Heart left ventricle (tissue), 16 donors: ENCODE measurements around the gene SMCO4. TPM values are rescaled to one million over a fixed set of nuclear protein-coding genes. Genes with fewer than 3 reads are reported as not detected.

Experiments used
- ATAC-seq, 4 donors: fragments of 200-7000 bp; cut with Tn5 transposase; one replicate each; pipeline ENCODE4 v1.9.1; 2020 to 2022; ENCODE audit warnings: moderate library complexity in 4 of 4, mild to moderate bottlenecking in 3 of 4, moderate number of reproducible peaks in 1 of 4
- DNase-seq, 5 donors: peaks; one replicate each; pipeline ENCODE4 v3.0.0-alpha.2; 2020
- H3K27ac ChIP-seq, 12 donors: fragments of 200-600 bp; sonication (generic) in 4 of 12; one replicate each; pipeline versions ENCODE4 v1.5.0 to v1.8.0; 2016 to 2022; ENCODE audit warnings: mild to moderate bottlenecking in 2 of 12
- H3K27me3 ChIP-seq, 9 donors: fragments of 200-600 bp; sonication (generic) in 2 of 9; one replicate each; pipeline versions ENCODE4 v1.5.1 to v1.8.0; 2016 to 2022; ENCODE audit warnings: mild to moderate bottlenecking in 3 of 9
- H3K36me3 ChIP-seq, 9 donors: fragments of 200-600 bp; sonication (generic) in 2 of 9; one replicate each; pipeline versions ENCODE4 v1.5.0 to v1.8.0; 2018 to 2022; ENCODE audit warnings: mild to moderate bottlenecking in 2 of 9
- H3K4me1 ChIP-seq, 12 donors: fragments of 200-600 bp; sonication (generic) in 4 of 12; one replicate each; pipeline versions ENCODE4 v1.5.0 to v1.8.0; 2016 to 2022; ENCODE audit warnings: mild to moderate bottlenecking in 3 of 12
- H3K4me3 ChIP-seq, 12 donors: fragments of 200-600 bp; sonication (generic) in 4 of 12; one replicate each; pipeline versions ENCODE4 v1.5.0 to v1.8.0; 2017 to 2022; ENCODE audit warnings: mild to moderate bottlenecking in 9 of 12, moderate library complexity in 4 of 12
- H3K9me3 ChIP-seq, 12 donors: fragments of 200-600 bp; sonication (generic) in 4 of 12; one replicate each; pipeline versions ENCODE4 v1.5.0 to v1.8.0; 2016 to 2022; ENCODE audit warnings: mild to moderate bottlenecking in 1 of 12
- POLR2A ChIP-seq, 2 donors: fragments of 450-650 bp; IDR thresholded peaks; one replicate each; pipeline ENCODE4 v1.6.1; 2017; ENCODE audit warnings: antibody characterized with exemption in 2 of 2, mild to moderate bottlenecking in 2 of 2, moderate library complexity in 2 of 2
- WGBS, 4 donors: extraction: QIAGEN DNeasy Blood & Tissue Kit in 2 of 4; methylation state at CpG; one replicate each; pipeline versions ENCODE4 v1.1.5 to v1.1.7; 2013 to 2018; 5-methylcytosine and 5-hydroxymethylcytosine counted together
- intact Hi-C, 10 donors: fragments of 100-400 bp; cut with DNase I; formaldehyde crosslinking; loops; one replicate each; pipeline versions ENCODE4 v1.11.1 to v1.14.2; 2022
- polyA plus RNA-seq, 2 donors: library from polyadenylated mRNA; stranded (reverse); fragments of 200-250 nt; gene quantifications; one replicate each; pipeline ENCODE4 v1.2.3, GENCODE V29; 2013
- total RNA-seq, 9 donors: library from RNA; depleted of rRNA in 2 of 9; stranded (reverse); fragments of >200 nt in 2 of 9; fragmentation: NEBNext Ultra II Directional in 3 of 9; extraction: Animal tissue kit (Norgen Biotek cat#: 25700) in 3 of 9; gene quantifications; one replicate each; pipeline versions ENCODE4 v1.1.0 to v1.2.4, GENCODE V29; 2016 to 2023
- TF ChIP-seq, protein P1 (sequence below), 12 donors: fragments of 200-600 bp; sonication (generic) in 4 of 12; IDR thresholded peaks; one replicate each; pipeline versions ENCODE4 v1.5.0 to v1.8.0; 2018 to 2022; ENCODE audit warnings: antibody characterized with exemption in 12 of 12, mild to moderate bottlenecking in 5 of 12
- donor health status: ischemic (EF 13 %, LVEDD 7.1; RV severe dilation, severe dysfunction).
- donor health status: healthy with polysubstance abuse.
- donor health status: DM: no; HTN: yes; CAD: no.
- donor health status: DM: no; HTN: no; CAD: no.
- donor health status: ischemic (EF 25% LVEDD 6.9; RV normal size, moderate dysfunction).
- donor health status: ischemic (EF 25% LVEDD 5.7; RV mildly dilated, moderate dysfunction).
- donor health status: healthy.
- donor health status: DM: yes; HTN: yes; CAD: no.
- donor health status: ischemic (EF 35%, LVEDD 5.7; RV mildly dilated, moderate dysfunction).
- donor health status: nonischemic (EF 11% LVEDD 7.7; RV severe dilation, severe dysfunction).
- donor health status: DM: yes; HTN: yes; CAD: no.
- donor health status: PGD.
- donor health status: ischemic (EF 29% LVEDD 5.4; RV normal size, mild dysfunction).
- donor health status: nonischemic (EF 23%, LVEDD 6.1; RV moderate dilation, normal function).

Gene SMCO4
- total and polyA plus RNA-seq, 11 donors = 28.5 to 81.4 (median 52.5) TPM

DNA sequence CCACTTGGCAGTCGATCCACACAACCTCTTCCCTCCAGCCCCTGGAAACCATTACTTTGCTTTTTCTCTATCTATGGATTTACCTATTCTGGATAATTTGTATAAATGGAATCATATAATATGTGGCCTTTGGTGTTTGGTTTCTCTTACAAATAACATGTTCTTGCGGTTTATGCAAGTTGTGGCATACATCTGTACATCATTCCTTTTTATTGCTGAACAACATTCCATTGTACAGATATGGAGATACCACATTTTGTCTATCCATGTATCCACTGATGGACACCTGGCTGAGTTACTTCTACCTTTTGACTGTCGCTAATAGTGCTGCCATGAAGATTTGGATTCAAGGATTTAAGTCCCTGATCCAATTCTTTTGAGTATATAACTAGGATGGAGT, 25.1 kb downstream of the SMCO4 start:
- Histone ChIP-seq H3K4me3 (no peak overlapping the region), H3K36me3 (no peaks in the 10 kb centered on the region), H3K4me1 (peaks cover 0 to 49% (median 13%) of the 10 kb centered on the region in 12 donors), H3K9me3 (no peaks in the 10 kb centered on the region), H3K27me3 (no peaks in the 10 kb centered on the region), H3K27ac (no peak overlapping the region)
- intact Hi-C loops = no loop called here
- TF ChIP-seq, protein P1, sequence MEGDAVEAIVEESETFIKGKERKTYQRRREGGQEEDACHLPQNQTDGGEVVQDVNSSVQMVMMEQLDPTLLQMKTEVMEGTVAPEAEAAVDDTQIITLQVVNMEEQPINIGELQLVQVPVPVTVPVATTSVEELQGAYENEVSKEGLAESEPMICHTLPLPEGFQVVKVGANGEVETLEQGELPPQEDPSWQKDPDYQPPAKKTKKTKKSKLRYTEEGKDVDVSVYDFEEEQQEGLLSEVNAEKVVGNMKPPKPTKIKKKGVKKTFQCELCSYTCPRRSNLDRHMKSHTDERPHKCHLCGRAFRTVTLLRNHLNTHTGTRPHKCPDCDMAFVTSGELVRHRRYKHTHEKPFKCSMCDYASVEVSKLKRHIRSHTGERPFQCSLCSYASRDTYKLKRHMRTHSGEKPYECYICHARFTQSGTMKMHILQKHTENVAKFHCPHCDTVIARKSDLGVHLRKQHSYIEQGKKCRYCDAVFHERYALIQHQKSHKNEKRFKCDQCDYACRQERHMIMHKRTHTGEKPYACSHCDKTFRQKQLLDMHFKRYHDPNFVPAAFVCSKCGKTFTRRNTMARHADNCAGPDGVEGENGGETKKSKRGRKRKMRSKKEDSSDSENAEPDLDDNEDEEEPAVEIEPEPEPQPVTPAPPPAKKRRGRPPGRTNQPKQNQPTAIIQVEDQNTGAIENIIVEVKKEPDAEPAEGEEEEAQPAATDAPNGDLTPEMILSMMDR (IDR thresholded peaks at IDR 0.05) = no peak
- TF ChIP-seq POLR2A (IDR thresholded peaks at IDR 0.05) = no peak
- 97 to 98% (median 98%) methylated on average over 3 of the region's 3 CpGs for WGBS, 4 donors
- ATAC-seq (no peak), DNase-seq (no peak)

DNA sequence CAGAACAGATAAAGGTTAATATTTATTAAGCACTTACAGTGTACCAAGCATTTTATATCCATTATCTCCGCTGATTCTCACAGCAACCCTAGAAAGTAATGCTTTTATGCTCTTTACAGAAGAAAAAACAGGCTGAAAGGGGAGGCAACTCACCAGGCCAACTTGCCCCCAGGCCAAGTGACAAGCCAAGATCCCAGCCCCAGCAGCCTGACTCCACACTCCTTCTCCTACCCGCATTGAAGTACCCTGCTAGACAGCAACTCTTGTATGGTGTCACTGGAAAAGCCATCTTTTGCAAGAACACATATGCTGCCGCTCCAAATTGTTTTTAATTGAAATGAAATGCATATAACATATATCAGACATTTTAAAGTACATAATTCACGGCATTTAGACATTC, 25.6 kb downstream of the SMCO4 start:
- Histone ChIP-seq H3K9me3 (no peaks in the 10 kb centered on the region), H3K36me3 (no peaks in the 10 kb centered on the region), H3K27ac (no peak overlapping the region), H3K4me3 (no peak overlapping the region), H3K4me1 (peaks cover 0 to 49% (median 13%) of the 10 kb centered on the region in 12 donors), H3K27me3 (no peaks in the 10 kb centered on the region)
- intact Hi-C loops = no loop called here
- WGBS, 4 donors = 94 to 97% (median 96%) methylated on average over 4 of the region's 4 CpGs
- ATAC-seq = no peak
- TF ChIP-seq, protein P1 (IDR thresholded peaks at IDR 0.05) = no peak
- TF ChIP-seq POLR2A (IDR thresholded peaks at IDR 0.05) = no peak
- no peak for DNase-seq

DNA sequence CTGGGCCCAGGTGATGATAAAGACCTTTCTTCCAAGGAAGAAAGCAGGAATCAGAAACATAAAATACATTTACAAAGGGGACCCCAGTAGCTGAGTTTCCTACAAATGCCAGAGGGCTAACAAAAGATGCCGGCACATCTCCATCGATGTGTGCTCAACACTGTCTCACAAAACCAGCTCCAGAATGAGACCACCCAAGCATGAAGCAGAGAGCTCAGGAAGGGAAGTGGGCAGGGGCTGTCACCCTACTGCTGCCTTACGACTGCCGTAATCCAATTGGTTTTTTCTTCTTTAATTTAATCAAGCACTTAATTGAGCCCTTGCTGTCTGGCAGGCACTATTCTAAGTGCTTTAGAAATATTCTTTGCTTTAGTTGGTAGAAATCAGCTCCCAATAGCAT, 26.1 kb downstream of the SMCO4 start:
- TF ChIP-seq, protein P1 (IDR thresholded peaks at IDR 0.05) = no peak
- TF ChIP-seq POLR2A (IDR thresholded peaks at IDR 0.05) = no peak
- ATAC-seq (no peak), DNase-seq (no peak)
- Histone ChIP-seq H3K36me3 (no peaks in the 10 kb centered on the region), H3K27ac (no peak overlapping the region), H3K4me1 (peaks cover 0 to 49% (median 13%) of the 10 kb centered on the region in 12 donors), H3K9me3 (no peaks in the 10 kb centered on the region), H3K4me3 (no peak overlapping the region), H3K27me3 (no peaks in the 10 kb centered on the region)
- 90 to 97% (median 94%) methylated on average over 4 of the region's 4 CpGs for WGBS, 4 donors
- intact Hi-C loops = no loop called here

DNA sequence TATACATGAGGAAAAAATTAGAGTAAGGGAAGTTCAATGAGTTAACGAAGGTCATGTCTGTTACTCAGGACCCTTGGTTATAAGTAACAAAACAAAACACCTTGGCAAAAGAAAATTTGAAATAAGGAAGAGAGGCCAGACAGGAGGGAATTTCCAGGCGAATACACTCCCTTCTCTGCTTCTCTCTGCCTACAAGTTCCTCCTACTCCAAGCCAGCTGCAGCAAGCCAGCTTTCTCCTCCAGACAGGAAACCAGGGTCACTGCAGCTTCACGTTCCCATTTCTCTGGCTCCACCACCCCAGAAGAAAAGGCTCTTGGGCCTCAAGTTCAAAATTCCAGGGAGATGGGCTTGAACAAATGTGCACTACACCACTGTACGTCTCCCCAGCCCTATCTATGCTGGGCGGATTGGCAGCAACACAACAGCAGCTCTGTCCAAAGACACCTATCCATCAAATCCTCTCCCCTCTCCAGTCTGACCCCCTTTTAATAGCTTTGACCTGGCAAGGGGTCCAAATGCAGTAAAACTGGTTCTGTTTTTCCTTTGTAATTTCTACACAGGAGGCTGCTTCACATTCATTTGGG, 27.7 kb downstream of the SMCO4 start:
- ATAC-seq = peak in 3 of 4 donors; percentile 32 to 63 (median 49)

More for the DNA sequence above, 27.7 kb downstream of the SMCO4 start:
- Histone ChIP-seq H3K27ac (peak overlapping the region in 1 of 12 donors; percentile 63), H3K9me3 (no peaks in the 10 kb centered on the region), H3K4me3 (no peak overlapping the region), H3K4me1 (peaks cover 0 to 37% (median 12%) of the 10 kb centered on the region in 12 donors), H3K36me3 (no peaks in the 10 kb centered on the region), H3K27me3 (no peaks in the 10 kb centered on the region)
- WGBS, 4 donors = 47 to 59% (median 55%) methylated on average over 5 of the region's 5 CpGs
- DNase-seq = peak in 1 of 5 donors; percentile 26
- TF ChIP-seq, protein P1 (IDR thresholded peaks at IDR 0.05) = no peak
- intact Hi-C loops = no loop called here
